Vagina (tissue), 2 donors: ENCODE results near the gene VWF. TPM values are rescaled to one million over a fixed set of nuclear protein-coding genes. Genes with fewer than 3 reads are reported as not detected.
A peak's percentile ranks its signal among the peaks of the same experiment; 100 is the strongest.
"Not testable (repeated sequence)": the region's sequence is repeated elsewhere in the genome, so short reads cannot be mapped to it uniquely, and the experiment has no call there.

Experiments used
- DNase-seq, 2 donors: peaks; one replicate each; pipeline ENCODE4 v3.0.0-alpha.2; 2017; ENCODE audit errors: extremely low spot score in 2 of 2
- H3K27ac ChIP-seq: fragments of 200-600 bp; sonication (generic); one replicate; pipeline ENCODE4 v1.5.1; 2019
- H3K27me3 ChIP-seq: fragments of 200-600 bp; sonication (generic); one replicate; pipeline ENCODE4 v1.5.1; 2019
- H3K36me3 ChIP-seq, 2 donors: fragments of 200-600 bp; sonication (generic); one replicate each; pipeline ENCODE4 v1.5.1; 2017 to 2019
- H3K4me1 ChIP-seq: fragments of 200-600 bp; sonication (generic); one replicate; pipeline ENCODE4 v1.5.1; 2019
- H3K4me3 ChIP-seq, 2 donors: fragments of 200-600 bp; sonication (generic); 1 replicate in 1 of 2; 2 replicates in 1 of 2; pipeline ENCODE4 v1.5.1; 2016 to 2019
- H3K9me3 ChIP-seq: fragments of 200-600 bp; sonication (generic); one replicate; pipeline ENCODE4 v1.5.1; 2019
- CTCF ChIP-seq, 3 experiments: fragments of 450-650 bp in 2 of 3; fragments of 200-600 bp in 1 of 3; sonication (generic) in 1 of 3; IDR thresholded peaks; one replicate each; pipeline ENCODE4 v1.5.1; 2017 to 2019; ENCODE audit warnings: antibody characterized with exemption in 3 of 3, mild to moderate bottlenecking in 2 of 3, moderate library complexity in 2 of 3
- POLR2A ChIP-seq, 2 donors: fragments of 450-650 bp; IDR thresholded peaks; one replicate each; pipeline ENCODE4 v1.6.1; 2017; ENCODE audit warnings: antibody characterized with exemption in 2 of 2, mild to moderate bottlenecking in 2 of 2, moderate library complexity in 2 of 2
- POLR2AphosphoS5 ChIP-seq, 2 donors: sonication (generic); formaldehyde crosslinking; IDR thresholded peaks; one replicate each; pipeline ENCODE4 v1.9.0; 2017; ENCODE audit warnings: antibody characterized with exemption in 2 of 2, mild to moderate bottlenecking in 2 of 2, low read depth in 1 of 2; ENCODE audit not compliant: insufficient read depth in 1 of 2
- intact Hi-C: fragments of 100-400 bp; cut with DNase I; formaldehyde crosslinking; loops from one replicate; pipeline ENCODE4 v1.15.1; 2023
- total RNA-seq: library from RNA; depleted of rRNA; stranded (reverse); fragments of >200 nt; gene quantifications from one replicate; pipeline ENCODE4 v1.2.3, GENCODE V29; 2016

Gene VWF
- total RNA-seq, 1 donor from 2014 or later, result 334 TPM

GRCh38 chr12:6166808-6167207, 42.3 kb upstream of the VWF start:
- H3K27ac ChIP-seq, result peak overlapping the region; percentile 91
- H3K9me3 ChIP-seq, result no peaks in the 10 kb centered on the region
- H3K4me1 ChIP-seq, result peaks cover 13% of the 10 kb centered on the region
- H3K36me3 ChIP-seq, result no peaks in the 10 kb centered on the region
- no peaks in the 10 kb centered on the region for H3K27me3 ChIP-seq
- intact Hi-C loops, result no loop called here
- H3K4me3 ChIP-seq, result no peak overlapping the region
- TF ChIP-seq CTCF (IDR thresholded peaks at IDR 0.05) (no peak), POLR2AphosphoS5 (IDR thresholded peaks at IDR 0.05; ENCODE audit: insufficient read depth in 1 of 2, low read depth in 1 of 2) (no peak), POLR2A (IDR thresholded peaks at IDR 0.05) (no peak)
- DNase-seq, result no peak

GRCh38 chr12:6165395-6165794, 40.9 kb upstream of the VWF start:
- Histone ChIP-seq H3K4me1 (peaks cover 20% of the 10 kb centered on the region), H3K27ac (no peak overlapping the region), H3K4me3 (no peak overlapping the region), H3K36me3 (no peaks in the 10 kb centered on the region), H3K9me3 (no peaks in the 10 kb centered on the region), H3K27me3 (no peaks in the 10 kb centered on the region)
- intact Hi-C loops, result no loop called here
- TF ChIP-seq POLR2A (IDR thresholded peaks at IDR 0.05), result no peak
- TF ChIP-seq POLR2AphosphoS5 (IDR thresholded peaks at IDR 0.05; ENCODE audit: insufficient read depth in 1 of 2, low read depth in 1 of 2), result no peak
- no peak for TF ChIP-seq CTCF (IDR thresholded peaks at IDR 0.05)
- DNase-seq, result no peak

- peaks cover 20% of the 10 kb centered on the region for H3K4me1 ChIP-seq
- H3K4me3 ChIP-seq, result no peak overlapping the region
- no peaks in the 10 kb centered on the region for H3K36me3 ChIP-seq
- H3K9me3 ChIP-seq, result no peaks in the 10 kb centered on the region
- intact Hi-C loops, result no loop called here
- TF ChIP-seq POLR2A (IDR thresholded peaks at IDR 0.05), result no peak
- no peaks in the 10 kb centered on the region for H3K27me3 ChIP-seq
- H3K27ac ChIP-seq, result no peak overlapping the region
- DNase-seq, result no peak
These were observed 39.1 kb upstream of the VWF start for GRCh38 chr12:6163416-6164060.

GRCh38 chr12:6161124-6161882, 36.8 kb upstream of the VWF start:
- no peaks in the 10 kb centered on the region for H3K27me3 ChIP-seq
- no peak for TF ChIP-seq POLR2AphosphoS5 (IDR thresholded peaks at IDR 0.05; ENCODE audit: insufficient read depth in 1 of 2, low read depth in 1 of 2)
- no peak for TF ChIP-seq CTCF (IDR thresholded peaks at IDR 0.05)
- TF ChIP-seq POLR2A (IDR thresholded peaks at IDR 0.05), result no peak
- H3K4me1 ChIP-seq, result peaks cover 7% of the 10 kb centered on the region
- no peak overlapping the region for H3K4me3 ChIP-seq
- no peaks in the 10 kb centered on the region for H3K9me3 ChIP-seq
- H3K36me3 ChIP-seq, result no peaks in the 10 kb centered on the region
- no peak for DNase-seq
- intact Hi-C loops, result no loop called here
- no peak overlapping the region for H3K27ac ChIP-seq

GRCh38 chr12:6160049-6160649, 35.7 kb upstream of the VWF start:
- H3K27ac ChIP-seq, H3K4me1 ChIP-seq, H3K9me3 ChIP-seq, H3K27me3 ChIP-seq, intact Hi-C loops, H3K36me3 ChIP-seq, DNase-seq, H3K4me3 ChIP-seq: not testable (repeated sequence)

- intact Hi-C loops, H3K4me3 ChIP-seq, H3K27me3 ChIP-seq, H3K4me1 ChIP-seq, H3K27ac ChIP-seq, H3K36me3 ChIP-seq, H3K9me3 ChIP-seq, DNase-seq: not testable (repeated sequence)
These were observed 34.9 kb upstream of the VWF start for GRCh38 chr12:6159166-6160011.
